Skeletal muscle cell (primary cell): ENCODE results near the gene XAF1.
"Not testable (repeated sequence)": the region's sequence is repeated elsewhere in the genome, so short reads cannot be mapped to it uniquely, and the experiment has no call there.

Experiments used
- DNase-seq: peaks from one replicate; pipeline ENCODE4 v3.0.0-alpha.2; 2010; ENCODE audit warnings: low read depth
- H3K4me3 ChIP-seq: 2 replicates; pipeline ENCODE4 v1.5.1; 2011; ENCODE audit warnings: low read depth, mild to moderate bottlenecking, control low read depth, low read length, moderate library complexity

XAF1 gene

DNA sequence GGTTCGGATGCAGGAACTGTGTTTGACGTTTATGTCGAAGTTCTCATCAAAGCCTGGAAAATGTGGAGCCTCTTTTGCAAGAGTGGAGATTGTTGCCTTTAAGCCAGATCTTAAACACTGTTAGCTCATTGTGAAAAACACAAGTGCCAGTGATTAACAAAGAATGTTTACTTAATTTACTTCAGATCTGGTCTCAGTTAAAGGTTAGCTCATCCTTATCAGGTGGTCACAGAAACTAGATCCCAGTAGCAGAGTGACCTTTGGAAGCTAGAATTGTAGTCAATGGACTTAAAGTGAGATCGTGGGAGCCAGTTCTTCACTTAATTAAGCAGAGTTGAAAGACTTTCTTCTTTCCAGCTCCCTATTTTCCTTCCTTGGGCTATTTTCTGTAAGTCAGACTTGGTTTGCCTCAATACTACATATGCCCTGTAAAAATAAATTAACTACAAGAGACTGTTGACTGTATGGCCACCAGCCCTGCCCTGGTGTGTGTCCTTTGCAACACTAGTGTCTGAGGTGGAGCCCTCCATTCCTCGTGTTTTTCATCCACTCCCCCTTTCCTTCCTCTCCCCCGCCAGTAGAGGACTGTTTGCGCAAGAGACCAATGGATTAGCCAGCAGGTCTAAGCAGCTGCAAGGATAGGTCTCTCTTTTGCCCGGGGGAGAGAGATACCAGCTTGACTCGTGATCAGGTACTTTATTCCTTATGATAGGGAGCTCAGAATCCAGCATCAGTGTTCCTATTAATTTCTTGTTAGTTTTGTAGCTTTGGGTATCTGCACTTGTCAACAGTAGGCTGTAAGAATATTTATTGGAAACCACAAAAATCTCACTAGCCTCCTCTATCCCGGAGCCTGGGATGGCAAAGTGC is 40.4 kb downstream of the XAF1 start:
- no peak overlapping the region for H3K4me3 ChIP-seq
- DNase-seq: no peak

- DNase-seq: no peak
- H3K4me3 ChIP-seq: no peak overlapping the region
These were observed 41.1 kb downstream of the XAF1 start for GRCh38 chr17:6796887-6797490.

DNA sequence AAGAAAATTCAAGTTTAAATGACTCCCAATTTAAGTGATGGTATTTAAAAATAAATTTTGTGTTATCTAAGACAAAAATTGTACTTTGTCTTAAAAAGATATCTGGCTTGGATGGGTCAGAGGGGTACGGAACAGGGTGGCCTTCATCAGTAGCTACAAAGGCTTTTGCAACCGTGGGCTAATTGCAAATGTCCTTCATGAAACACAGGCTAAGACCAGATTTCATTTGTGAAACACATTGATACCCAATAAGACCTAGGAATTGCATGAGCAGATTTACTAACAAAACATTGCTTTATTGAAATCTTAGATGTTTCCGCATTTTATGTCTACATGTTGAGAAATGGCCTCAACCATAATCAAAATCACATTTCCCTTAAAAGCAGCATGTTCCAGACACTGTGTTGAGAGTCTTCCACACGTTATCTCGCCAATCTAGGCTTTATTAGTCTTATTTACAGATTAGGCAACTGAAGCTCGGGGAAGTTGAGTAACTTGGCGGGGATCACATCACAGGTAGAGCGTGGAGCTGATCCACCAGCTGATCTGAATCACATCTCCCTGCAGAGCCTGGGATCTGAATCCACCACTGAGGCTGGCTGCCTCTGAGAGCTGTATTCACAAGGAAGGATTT is 42.0 kb downstream of the XAF1 start:
- no peak overlapping the region for H3K4me3 ChIP-seq
- DNase-seq: no peak

DNA sequence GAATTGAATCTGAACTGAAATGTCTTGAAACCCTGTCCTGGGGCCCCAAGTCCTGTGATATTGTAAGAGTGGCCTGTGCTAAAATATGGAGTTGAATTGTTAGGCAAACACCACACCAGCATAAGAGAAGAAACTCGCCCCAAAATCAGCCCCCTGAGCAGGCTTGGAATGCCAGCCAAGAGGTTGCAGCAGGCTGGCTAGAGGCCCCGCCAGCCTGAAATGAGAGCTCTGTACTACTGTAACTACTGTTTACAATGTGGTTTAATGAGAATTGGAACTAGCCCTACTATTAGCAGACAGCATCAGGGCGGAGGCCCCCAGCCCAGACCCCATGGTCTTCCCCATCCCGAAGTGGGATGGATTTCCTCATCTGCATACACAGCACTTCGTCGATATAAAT is 43.9 kb downstream of the XAF1 start:
- no peak for DNase-seq
- H3K4me3 ChIP-seq: no peak overlapping the region

DNA sequence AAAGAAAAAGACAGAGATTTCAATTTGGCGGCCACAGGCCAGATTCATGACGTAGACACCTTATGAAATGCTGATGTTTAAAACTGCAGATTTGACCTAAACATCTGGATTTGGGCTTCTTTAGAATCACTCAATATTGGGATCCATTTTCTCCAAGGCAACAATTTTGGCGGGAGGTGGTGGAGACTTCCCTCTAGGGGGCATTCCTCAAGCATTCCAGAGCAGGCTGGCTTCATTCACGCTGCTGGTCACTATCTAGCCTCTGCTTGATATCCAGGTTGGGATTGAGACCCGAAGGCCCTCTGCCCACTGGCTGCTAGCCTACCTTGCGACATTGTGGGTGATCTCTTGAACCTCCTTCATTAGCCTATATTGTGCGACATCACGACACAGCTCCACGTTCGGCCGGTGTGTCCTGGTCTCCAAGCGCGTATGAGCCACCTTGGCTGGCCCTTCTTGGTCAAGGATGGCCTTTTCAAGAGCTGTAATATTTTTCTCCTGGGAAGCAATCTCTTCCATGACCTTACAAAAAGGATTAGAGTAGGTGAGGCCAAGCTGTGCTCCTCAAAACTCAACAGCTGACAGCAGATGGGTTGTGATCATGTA is 44.7 kb downstream of the XAF1 start:
- DNase-seq: no peak
- H3K4me3 ChIP-seq: no peak overlapping the region

DNA sequence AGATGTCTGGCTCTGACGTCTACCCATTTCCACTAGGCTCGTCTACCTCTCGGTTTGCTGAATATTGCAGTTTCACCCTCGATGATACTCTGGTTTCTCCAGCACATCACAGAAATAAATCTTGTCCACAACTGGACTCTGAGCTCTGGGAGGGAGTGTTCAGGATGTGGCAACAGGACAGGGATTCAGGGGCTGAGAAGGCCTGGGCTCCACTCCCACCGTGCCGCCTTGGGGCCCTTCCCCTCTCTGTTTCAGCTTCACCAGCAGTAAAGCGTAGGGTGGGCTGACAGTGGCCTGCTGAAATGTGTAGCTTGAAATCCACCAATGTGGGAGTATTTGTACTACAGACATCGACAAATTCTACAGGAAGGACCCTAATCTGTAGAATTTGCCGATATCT is 55.7 kb downstream of the XAF1 start:
- DNase-seq: no peak
- no peak overlapping the region for H3K4me3 ChIP-seq

GRCh38 chr17:6812295-6812694 is 56.4 kb downstream of the XAF1 start:
- no peak overlapping the region for H3K4me3 ChIP-seq
- DNase-seq: no peak

GRCh38 chr17:6815775-6816174 is 59.9 kb downstream of the XAF1 start:
- DNase-seq: no peak
- H3K4me3 ChIP-seq: no peak overlapping the region

DNA sequence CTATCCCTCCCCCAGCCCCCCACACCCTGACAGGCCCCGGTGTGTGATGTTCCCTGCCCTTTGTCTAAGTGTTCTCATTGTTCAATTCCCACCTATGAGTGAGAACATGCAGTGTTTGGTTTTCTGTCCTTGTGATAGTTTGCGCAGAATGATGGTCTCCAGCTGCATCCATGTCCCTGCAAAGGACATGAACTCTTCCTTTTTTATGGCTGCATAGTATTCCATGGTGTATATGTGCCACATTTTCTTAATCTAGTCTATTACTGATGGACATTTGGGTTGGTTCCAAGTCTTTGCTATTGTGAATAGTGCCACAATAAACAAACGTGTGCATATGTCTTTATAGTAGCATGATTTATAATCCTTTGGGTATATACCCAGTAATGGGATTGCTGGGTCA is 60.5 kb downstream of the XAF1 start:
- H3K4me3 ChIP-seq, DNase-seq: not testable (repeated sequence)

GRCh38 chr17:6818938-6819337 is 63.1 kb downstream of the XAF1 start:
- H3K4me3 ChIP-seq: no peak overlapping the region
- DNase-seq: no peak

GRCh38 chr17:6823011-6823442 is 67.2 kb downstream of the XAF1 start:
- H3K4me3 ChIP-seq: no peak overlapping the region
- DNase-seq: peak; percentile 75
